ENCODE data around the gene CD81.
"Not testable (repeated sequence)": the region's sequence is repeated elsewhere in the genome, so short reads cannot be mapped to it uniquely, and the experiment has no call there.

The CD81 gene

DNA sequence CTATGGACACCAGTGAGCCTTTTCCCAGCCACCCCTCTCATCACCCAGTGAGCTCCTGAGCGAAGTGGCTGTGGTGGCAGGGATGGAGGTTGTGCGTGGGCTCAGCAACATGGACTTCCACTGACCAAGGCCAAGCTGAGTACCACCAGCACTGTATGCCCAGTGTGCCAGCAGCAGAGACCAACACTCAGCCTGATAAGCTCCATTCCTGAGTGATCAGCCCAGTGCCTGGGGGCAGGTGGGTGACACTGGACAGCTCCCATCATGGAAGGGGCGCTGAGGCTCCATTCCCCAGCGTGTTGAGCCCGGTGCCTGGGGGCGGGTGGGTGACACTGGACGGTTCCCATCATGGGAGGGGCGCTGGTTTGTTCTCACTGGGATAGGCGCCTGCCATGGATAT is 17.6 kb upstream of the CD81 start:
- FAIRE-seq (no peak), DNase-seq (ENCODE audit: insufficient read length, low spot score) (no peak)
- TF ChIP-seq, protein P1, sequence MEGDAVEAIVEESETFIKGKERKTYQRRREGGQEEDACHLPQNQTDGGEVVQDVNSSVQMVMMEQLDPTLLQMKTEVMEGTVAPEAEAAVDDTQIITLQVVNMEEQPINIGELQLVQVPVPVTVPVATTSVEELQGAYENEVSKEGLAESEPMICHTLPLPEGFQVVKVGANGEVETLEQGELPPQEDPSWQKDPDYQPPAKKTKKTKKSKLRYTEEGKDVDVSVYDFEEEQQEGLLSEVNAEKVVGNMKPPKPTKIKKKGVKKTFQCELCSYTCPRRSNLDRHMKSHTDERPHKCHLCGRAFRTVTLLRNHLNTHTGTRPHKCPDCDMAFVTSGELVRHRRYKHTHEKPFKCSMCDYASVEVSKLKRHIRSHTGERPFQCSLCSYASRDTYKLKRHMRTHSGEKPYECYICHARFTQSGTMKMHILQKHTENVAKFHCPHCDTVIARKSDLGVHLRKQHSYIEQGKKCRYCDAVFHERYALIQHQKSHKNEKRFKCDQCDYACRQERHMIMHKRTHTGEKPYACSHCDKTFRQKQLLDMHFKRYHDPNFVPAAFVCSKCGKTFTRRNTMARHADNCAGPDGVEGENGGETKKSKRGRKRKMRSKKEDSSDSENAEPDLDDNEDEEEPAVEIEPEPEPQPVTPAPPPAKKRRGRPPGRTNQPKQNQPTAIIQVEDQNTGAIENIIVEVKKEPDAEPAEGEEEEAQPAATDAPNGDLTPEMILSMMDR (IDR thresholded peaks at IDR 0.05; ENCODE audit: insufficient read depth, missing control alignments), result no peak

DNA sequence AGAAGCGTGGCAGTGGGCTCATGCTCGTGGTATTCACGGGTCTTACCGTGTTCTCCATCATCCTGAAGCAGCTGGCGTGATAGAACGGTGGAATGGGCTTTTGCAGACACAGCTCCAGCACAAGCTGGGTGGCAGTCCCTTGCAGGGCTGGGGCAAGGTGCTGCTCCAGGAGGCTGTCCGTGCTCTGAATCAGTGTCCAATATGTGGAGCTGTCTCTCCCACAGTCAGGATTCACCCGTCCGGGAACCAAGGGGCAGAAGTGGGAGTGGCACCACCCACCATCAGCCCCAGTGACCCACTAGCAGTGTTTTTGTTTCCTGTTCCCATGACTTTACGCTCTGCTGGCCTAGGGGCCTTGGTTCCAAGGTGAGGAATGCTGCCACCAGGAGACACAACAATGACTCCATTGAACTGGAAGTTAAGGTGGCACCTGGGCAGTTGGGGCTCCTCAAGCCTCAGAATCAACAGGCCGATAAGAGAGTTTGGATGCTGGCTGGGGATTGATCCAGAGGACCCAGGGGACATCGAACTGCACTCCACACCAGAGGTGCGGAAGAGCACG is 16.9 kb upstream of the CD81 start:
- DNase-seq (ENCODE audit: insufficient read length, low spot score) (no peak), FAIRE-seq (no peak)
- TF ChIP-seq, protein P1 (IDR thresholded peaks at IDR 0.05; ENCODE audit: insufficient read depth, missing control alignments), result no peak

DNA sequence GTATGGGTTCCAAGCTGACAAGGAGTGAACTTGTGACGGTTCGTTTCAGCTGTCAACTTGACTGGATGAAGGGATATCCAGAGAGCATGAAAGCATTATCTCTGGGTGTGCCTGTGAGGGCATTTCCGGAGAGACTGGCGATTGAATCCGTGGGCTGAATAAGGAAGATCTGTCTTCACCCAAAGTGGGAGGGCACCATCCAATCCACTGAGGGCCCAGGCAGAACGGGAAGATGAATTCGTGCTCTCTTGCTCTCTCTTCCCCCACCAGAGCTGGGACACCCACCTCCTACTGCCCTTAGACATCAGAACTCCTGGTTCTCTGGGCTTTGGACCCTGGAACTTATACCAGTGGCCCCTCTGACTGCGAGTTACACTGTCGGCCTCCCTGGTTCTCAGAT is 15.5 kb upstream of the CD81 start:
- FAIRE-seq, result no peak
- no peak for DNase-seq (ENCODE audit: insufficient read length, low spot score)
- TF ChIP-seq, protein P1 (IDR thresholded peaks at IDR 0.05; ENCODE audit: insufficient read depth, missing control alignments), result no peak

DNA sequence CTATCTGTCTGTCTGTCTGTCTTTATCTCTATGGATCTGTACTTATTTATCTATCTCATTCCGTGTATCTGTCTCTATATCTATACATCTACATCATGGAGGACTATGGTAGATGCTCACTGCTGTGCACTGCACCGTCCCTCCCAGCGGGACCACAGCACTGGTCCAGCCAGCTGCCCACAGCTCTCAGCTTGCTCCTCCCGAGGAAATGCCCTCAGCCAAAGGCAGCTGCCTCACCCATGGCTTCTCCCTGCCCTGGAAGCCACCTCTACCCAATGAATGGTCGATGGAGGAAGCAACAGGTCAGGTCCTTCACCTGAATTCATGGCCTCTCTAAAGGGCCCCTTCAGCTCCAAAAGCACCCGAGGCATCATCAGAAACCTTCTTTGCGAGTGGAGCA is 14.7 kb upstream of the CD81 start:
- FAIRE-seq (no peak), DNase-seq (ENCODE audit: insufficient read length, low spot score) (no peak)
- TF ChIP-seq, protein P1 (IDR thresholded peaks at IDR 0.05; ENCODE audit: insufficient read depth, missing control alignments), result no peak

DNA sequence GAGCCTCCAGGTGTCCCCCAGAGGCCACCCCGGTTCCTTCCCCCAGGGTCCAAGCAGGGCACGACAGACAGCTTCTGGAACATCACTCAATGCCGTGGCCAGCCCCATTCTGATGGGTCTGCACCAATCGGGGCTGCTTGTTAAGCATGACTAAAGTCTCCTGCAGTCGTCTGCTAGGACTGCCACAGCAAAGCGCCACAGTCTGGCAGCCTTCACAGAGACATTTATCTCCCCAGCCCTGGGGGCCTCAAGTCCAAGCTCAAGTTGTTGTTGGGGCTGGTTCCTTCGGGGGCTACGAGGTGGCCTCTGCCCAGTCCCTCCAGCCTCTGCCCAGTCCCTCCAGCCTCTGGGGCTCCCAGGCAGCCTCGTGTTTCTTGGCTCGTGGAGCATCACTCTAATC is 14.0 kb upstream of the CD81 start:
- TF ChIP-seq, protein P1 (IDR thresholded peaks at IDR 0.05; ENCODE audit: insufficient read depth, missing control alignments), result no peak
- no peak for DNase-seq (ENCODE audit: insufficient read length, low spot score)
- no peak for FAIRE-seq

DNA sequence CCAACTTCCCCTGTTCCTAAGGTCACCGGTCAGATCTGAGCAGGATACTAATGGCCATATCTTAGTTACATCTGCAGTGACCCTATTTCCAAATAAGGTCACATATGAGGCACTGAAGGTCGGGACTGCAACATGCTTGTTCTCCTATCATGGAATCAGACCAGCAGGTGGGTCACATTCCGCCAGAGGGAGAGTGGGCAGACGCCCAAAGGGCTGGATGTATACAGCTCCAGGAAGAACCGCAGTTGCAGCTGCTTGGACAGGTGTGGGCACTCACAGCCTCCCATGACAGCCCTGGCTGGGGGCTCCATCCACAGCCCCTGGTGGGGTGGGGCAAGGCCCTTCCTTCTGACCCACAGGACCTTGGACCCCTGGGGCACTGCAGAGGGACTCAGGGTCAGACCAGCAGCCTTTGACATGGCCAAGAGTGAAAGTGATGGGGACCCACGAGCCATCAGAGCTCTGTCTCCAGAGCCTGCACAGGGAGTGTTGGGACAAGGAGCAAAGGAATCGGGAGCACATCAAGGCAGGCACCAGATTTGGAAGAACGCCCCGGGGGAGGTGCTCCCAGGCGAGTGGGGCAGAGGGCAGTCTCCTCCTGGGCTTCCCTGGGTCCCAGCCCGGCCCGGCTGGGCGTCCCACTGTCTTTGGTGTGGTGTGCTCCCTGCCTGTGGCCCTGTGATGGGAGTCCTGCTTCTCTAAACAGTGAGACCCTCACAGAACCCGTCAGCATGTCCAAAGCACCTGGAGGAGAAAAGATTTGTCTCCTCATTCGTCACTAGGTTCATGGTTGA is 13.3 kb upstream of the CD81 start:
- FAIRE-seq (no peak), DNase-seq (ENCODE audit: insufficient read length, low spot score) (no peak)
- TF ChIP-seq, protein P1 (IDR thresholded peaks at IDR 0.05; ENCODE audit: insufficient read depth, missing control alignments), result no peak

DNA sequence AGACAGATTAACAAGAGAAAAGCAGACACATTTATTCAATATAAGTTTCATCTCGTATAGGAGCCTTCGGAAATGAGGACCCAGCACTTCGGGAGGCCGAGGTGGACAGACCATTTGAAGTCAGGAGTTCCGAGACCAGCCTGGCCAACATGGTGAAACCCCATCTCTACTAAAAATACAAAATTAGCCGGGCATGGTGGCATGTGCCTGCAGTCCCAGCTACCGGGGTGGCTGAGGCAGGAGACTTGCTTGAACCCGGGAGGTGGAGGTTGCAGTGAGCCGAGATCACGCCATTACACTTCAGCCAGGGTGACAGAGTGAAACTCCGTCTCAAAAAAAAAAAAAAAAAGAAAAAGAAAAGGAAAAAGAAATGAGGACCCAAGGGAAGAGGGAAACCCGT is 12.7 kb upstream of the CD81 start:
- DNase-seq (ENCODE audit: insufficient read length, low spot score); FAIRE-seq: not testable (repeated sequence)
